GM18861 (cell line): ENCODE measurements around the gene EIF4A3.

Experiments used
- ATAC-seq: cut with Tn5 transposase; IDR thresholded peaks from one replicate; pipeline ENCODE4 v1.9.1; 2021; ENCODE audit not compliant: unreplicated experiment

Gene EIF4A3

GRCh38 chr17:80147035-80147822 lies at the start of gene EIF4A3:
TSS of gene EIF4A3 (minus strand) at chr17:80147128. CDS start at chr17:80146961, 167 bp downstream.
- peak; percentile 74 for ATAC-seq

GRCh38 chr17:80196652-80197051 lies 49.7 kb upstream of the EIF4A3 start:
- no peak for ATAC-seq

- no peak for ATAC-seq
These were observed 49.0 kb upstream of the EIF4A3 start for GRCh38 chr17:80195671-80196529.

GRCh38 chr17:80195141-80195540 lies 48.2 kb upstream of the EIF4A3 start:
- no peak for ATAC-seq

GRCh38 chr17:80191865-80192661 lies 45.1 kb upstream of the EIF4A3 start:
- no peak for ATAC-seq

GRCh38 chr17:80191192-80191591 lies 44.3 kb upstream of the EIF4A3 start:
- ATAC-seq = no peak

- ATAC-seq = no peak
These were observed 43.8 kb upstream of the EIF4A3 start for GRCh38 chr17:80190716-80191115.

GRCh38 chr17:80189611-80190010 lies 42.7 kb upstream of the EIF4A3 start:
- ATAC-seq = no peak

- no peak for ATAC-seq
These were observed 40.6 kb upstream of the EIF4A3 start for GRCh38 chr17:80187515-80187941.

GRCh38 chr17:80187090-80187489 lies 40.2 kb upstream of the EIF4A3 start:
- ATAC-seq = no peak

- ATAC-seq = no peak
These were observed 39.0 kb upstream of the EIF4A3 start for GRCh38 chr17:80185968-80186367.

- ATAC-seq = no peak
These were observed 37.4 kb upstream of the EIF4A3 start for GRCh38 chr17:80184423-80184714.

- ATAC-seq = no peak
These were observed 36.9 kb upstream of the EIF4A3 start for GRCh38 chr17:80183581-80184422.

GRCh38 chr17:80182845-80183223 lies 35.9 kb upstream of the EIF4A3 start:
- no peak for ATAC-seq

GRCh38 chr17:80182118-80182844 lies 35.4 kb upstream of the EIF4A3 start:
- ATAC-seq = no peak

GRCh38 chr17:80181431-80181830 lies 34.5 kb upstream of the EIF4A3 start:
- no peak for ATAC-seq

- no peak for ATAC-seq
These were observed 33.3 kb upstream of the EIF4A3 start for GRCh38 chr17:80180192-80180591.

GRCh38 chr17:80177986-80178595 lies 31.2 kb upstream of the EIF4A3 start:
- ATAC-seq = no peak

GRCh38 chr17:80176757-80177156 lies 29.8 kb upstream of the EIF4A3 start:
- ATAC-seq = no peak
